Muscle of leg (tissue), 11 donors: ENCODE results near the gene RBMS1. TPM values are rescaled to one million over a fixed set of nuclear protein-coding genes. Genes with fewer than 3 reads are reported as not detected.

Source experiments
- DNase-seq: peaks from one replicate; pipeline ENCODE4 v3.0.0; 2013
- H3K27ac ChIP-seq: one replicate; pipeline ENCODE4 v1.5.1; 2013; ENCODE audit warnings: mild to moderate bottlenecking, low read length, control low read depth
- H3K27me3 ChIP-seq: one replicate; pipeline ENCODE4 v1.6.1; 2013; ENCODE audit warnings: low read length; ENCODE audit not compliant: control insufficient read depth, insufficient read depth
- H3K36me3 ChIP-seq: one replicate; pipeline ENCODE4 v1.6.1; 2013; ENCODE audit warnings: low read length; ENCODE audit not compliant: control insufficient read depth, insufficient read depth
- H3K4me1 ChIP-seq: one replicate; pipeline ENCODE4 v1.6.1; 2013; ENCODE audit warnings: low read length; ENCODE audit not compliant: control insufficient read depth, insufficient read depth
- H3K4me3 ChIP-seq: one replicate; pipeline ENCODE4 v1.5.1; 2013; ENCODE audit warnings: low read length, control low read depth
- H3K9me3 ChIP-seq: replicated peaks from 2 replicates; pipeline ENCODE4 v1.6.1; 2013; ENCODE audit warnings: low read depth, low read length; ENCODE audit not compliant: control insufficient read depth
- WGBS: methylation state at CpG from one replicate; pipeline ENCODE4 v1.1.5; 2013; ENCODE audit warnings: missing lambda C conversion rate; ENCODE audit not compliant: insufficient coverage; 5-methylcytosine and 5-hydroxymethylcytosine counted together
- polyA plus RNA-seq, 8 donors: library from polyadenylated mRNA; unstranded; fragments of 120-200 nt; gene quantifications; one replicate each; pipeline versions ENCODE4 v1.2.1 to v1.2.3, GENCODE V29; 2013; ENCODE audit warnings: inconsistent platforms in 1 of 8, low replicate concordance in 1 of 8; ENCODE audit not compliant: insufficient read length in 8 of 8, insufficient read depth in 1 of 8
- total RNA-seq: library from RNA; stranded (reverse); fragments of 120-200 nt; gene quantifications from one replicate; pipeline ENCODE4 v1.2.4, GENCODE V29; 2013

Gene RBMS1
- total and polyA plus RNA-seq, 9 donors = 41.4 to 71.7 (median 56.6) TPM

- Histone ChIP-seq H3K27me3 (no peaks in the 10 kb centered on the region), H3K27ac (no peak overlapping the region)
These were observed 160.1 kb downstream of the RBMS1 start for GRCh38 chr2:160333324-160334027.

GRCh38 chr2:160332318-160332717 lies 161.3 kb downstream of the RBMS1 start:
- Histone ChIP-seq H3K4me1 (peaks cover 10% of the 10 kb centered on the region), H3K36me3 (no peaks in the 10 kb centered on the region), H3K27ac (no peak overlapping the region), H3K9me3 (no peaks in the 10 kb centered on the region), H3K4me3 (no peak overlapping the region), H3K27me3 (no peaks in the 10 kb centered on the region)
- peak; percentile 68 for DNase-seq
- WGBS = no CpG with 5 or more reads among the region's 2 CpGs

More at GRCh38 chr2:160333324-160334027, 160.1 kb downstream of the RBMS1 start:
- no peak for DNase-seq
- Histone ChIP-seq H3K4me3 (no peak overlapping the region), H3K4me1 (peaks cover 10% of the 10 kb centered on the region), H3K9me3 (no peaks in the 10 kb centered on the region), H3K36me3 (no peaks in the 10 kb centered on the region)
- WGBS = no CpG with 5 or more reads among the region's 2 CpGs

- peaks cover 8% of the 10 kb centered on the region for H3K4me1 ChIP-seq
These were observed 162.2 kb downstream of the RBMS1 start for GRCh38 chr2:160331258-160332025.

GRCh38 chr2:160328811-160329527 lies 164.6 kb downstream of the RBMS1 start:
- H3K4me3 ChIP-seq = no peak overlapping the region
- no peak overlapping the region for H3K27ac ChIP-seq
- no peaks in the 10 kb centered on the region for H3K27me3 ChIP-seq
- no CpG with 5 or more reads among the region's 9 CpGs for WGBS
- no peaks in the 10 kb centered on the region for H3K36me3 ChIP-seq
- H3K4me1 ChIP-seq = peaks cover 6% of the 10 kb centered on the region
- DNase-seq = peak; percentile 49
- H3K9me3 ChIP-seq = no peaks in the 10 kb centered on the region

More at GRCh38 chr2:160331258-160332025, 162.2 kb downstream of the RBMS1 start:
- no peaks in the 10 kb centered on the region for H3K27me3 ChIP-seq
- H3K27ac ChIP-seq = no peak overlapping the region
- no peak for DNase-seq
- WGBS = 70% methylated on average over 4 of the region's 6 CpGs
- no peaks in the 10 kb centered on the region for H3K9me3 ChIP-seq
- H3K4me3 ChIP-seq = no peak overlapping the region
- no peaks in the 10 kb centered on the region for H3K36me3 ChIP-seq

GRCh38 chr2:160326786-160327185 lies 166.8 kb downstream of the RBMS1 start:
- no peak overlapping the region for H3K27ac ChIP-seq
- no peaks in the 10 kb centered on the region for H3K27me3 ChIP-seq
- H3K9me3 ChIP-seq = no peaks in the 10 kb centered on the region
- no peaks in the 10 kb centered on the region for H3K36me3 ChIP-seq
- H3K4me3 ChIP-seq = no peak overlapping the region
- H3K4me1 ChIP-seq = peaks cover 2% of the 10 kb centered on the region
- peak; percentile 70 for DNase-seq

GRCh38 chr2:160325418-160325817 lies 168.2 kb downstream of the RBMS1 start:
- Histone ChIP-seq H3K4me3 (no peak overlapping the region), H3K27me3 (no peaks in the 10 kb centered on the region), H3K36me3 (no peaks in the 10 kb centered on the region), H3K9me3 (no peaks in the 10 kb centered on the region), H3K27ac (no peak overlapping the region), H3K4me1 (peaks cover 2% of the 10 kb centered on the region)
- no peak for DNase-seq
- no CpG with 5 or more reads among the region's 2 CpGs for WGBS

GRCh38 chr2:160324917-160325316 lies 168.7 kb downstream of the RBMS1 start:
- no peak overlapping the region for H3K27ac ChIP-seq

GRCh38 chr2:160324161-160324800 lies 169.3 kb downstream of the RBMS1 start:
- Histone ChIP-seq H3K27ac (no peak overlapping the region), H3K4me1 (peaks cover 2% of the 10 kb centered on the region), H3K4me3 (no peak overlapping the region), H3K36me3 (no peaks in the 10 kb centered on the region), H3K27me3 (no peaks in the 10 kb centered on the region), H3K9me3 (no peaks in the 10 kb centered on the region)
- WGBS = no CpG with 5 or more reads among the region's 12 CpGs
- peak; percentile 69 for DNase-seq

More at GRCh38 chr2:160324917-160325316, 168.7 kb downstream of the RBMS1 start:
- Histone ChIP-seq H3K27me3 (no peaks in the 10 kb centered on the region), H3K4me3 (no peak overlapping the region), H3K4me1 (peaks cover 2% of the 10 kb centered on the region), H3K36me3 (no peaks in the 10 kb centered on the region), H3K9me3 (no peaks in the 10 kb centered on the region)
- no peak for DNase-seq
- WGBS = no CpG with 5 or more reads among the region's 3 CpGs

- WGBS = no CpG with 5 or more reads among the region's 3 CpGs
These were observed 171.3 kb downstream of the RBMS1 start for GRCh38 chr2:160322320-160322719.

More at GRCh38 chr2:160322320-160322719, 171.3 kb downstream of the RBMS1 start:
- no peak overlapping the region for H3K27ac ChIP-seq
- no peak overlapping the region for H3K4me3 ChIP-seq
- H3K4me1 ChIP-seq = peaks cover 4% of the 10 kb centered on the region
- no peaks in the 10 kb centered on the region for H3K27me3 ChIP-seq
- H3K9me3 ChIP-seq = no peaks in the 10 kb centered on the region
- H3K36me3 ChIP-seq = no peaks in the 10 kb centered on the region
- DNase-seq = no peak
